ENCODE data around the gene DDX51.

The DDX51 gene, protein sequence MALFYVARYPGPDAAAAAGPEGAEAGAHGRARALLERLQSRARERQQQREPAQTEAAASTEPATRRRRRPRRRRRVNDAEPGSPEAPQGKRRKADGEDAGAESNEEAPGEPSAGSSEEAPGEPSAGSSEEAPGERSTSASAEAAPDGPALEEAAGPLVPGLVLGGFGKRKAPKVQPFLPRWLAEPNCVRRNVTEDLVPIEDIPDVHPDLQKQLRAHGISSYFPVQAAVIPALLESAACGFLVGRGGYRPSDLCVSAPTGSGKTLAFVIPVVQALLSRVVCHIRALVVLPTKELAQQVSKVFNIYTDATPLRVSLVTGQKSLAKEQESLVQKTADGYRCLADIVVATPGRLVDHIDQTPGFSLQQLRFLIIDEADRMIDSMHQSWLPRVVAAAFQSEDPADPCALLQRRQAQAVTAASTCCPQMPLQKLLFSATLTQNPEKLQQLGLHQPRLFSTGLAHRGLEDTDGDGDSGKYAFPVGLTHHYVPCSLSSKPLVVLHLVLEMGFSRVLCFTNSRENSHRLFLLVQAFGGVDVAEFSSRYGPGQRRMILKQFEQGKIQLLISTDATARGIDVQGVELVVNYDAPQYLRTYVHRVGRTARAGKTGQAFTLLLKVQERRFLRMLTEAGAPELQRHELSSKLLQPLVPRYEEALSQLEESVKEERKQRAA

DNA sequence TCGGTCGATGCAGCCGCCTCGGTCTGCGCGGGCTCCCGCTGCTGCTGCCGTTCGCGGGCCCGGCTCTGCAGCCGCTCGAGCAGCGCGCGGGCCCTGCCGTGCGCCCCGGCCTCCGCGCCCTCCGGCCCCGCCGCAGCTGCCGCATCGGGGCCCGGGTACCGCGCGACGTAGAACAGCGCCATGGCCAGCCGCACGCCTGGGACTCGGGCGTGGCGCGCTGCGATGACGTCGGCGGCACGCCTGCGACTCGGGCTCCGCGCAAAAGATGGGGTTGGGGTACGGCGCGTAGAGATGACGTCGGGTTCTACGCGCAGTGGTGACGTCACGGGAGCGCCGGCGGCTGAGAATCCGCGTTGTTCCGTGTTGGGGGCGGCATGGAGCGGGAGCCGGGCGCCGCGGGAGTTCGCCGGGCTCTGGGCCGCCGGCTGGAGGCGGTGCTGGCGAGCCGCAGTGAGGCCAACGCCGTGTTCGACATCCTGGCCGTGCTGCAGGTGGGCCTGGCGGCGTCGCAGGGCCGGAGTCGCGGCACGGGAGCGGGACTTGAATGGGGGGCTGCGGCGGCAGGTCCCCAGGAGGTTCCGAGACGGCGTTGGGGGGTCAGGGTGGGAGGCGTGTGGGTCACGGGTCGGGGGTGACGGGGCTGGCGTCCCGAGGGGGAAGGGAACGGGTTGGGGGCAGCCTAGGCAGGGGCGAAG, at the start of gene DDX51, which contains the start of gene NOC4L:
Gene DDX51 (minus strand): TSS at position 205 of the 695 bp plus-strand sequence. CDS start 23 bp downstream, at position 182.
Gene NOC4L (plus strand): TSS at position 343 of the 695 bp plus-strand sequence. CDS start 32 bp downstream, at position 375.
- DNase-seq, result peak; percentile 93

- no peak for DNase-seq
Measured at GRCh38 chr12:132191715-132192553, 47.8 kb upstream of the DDX51 start.

DNA sequence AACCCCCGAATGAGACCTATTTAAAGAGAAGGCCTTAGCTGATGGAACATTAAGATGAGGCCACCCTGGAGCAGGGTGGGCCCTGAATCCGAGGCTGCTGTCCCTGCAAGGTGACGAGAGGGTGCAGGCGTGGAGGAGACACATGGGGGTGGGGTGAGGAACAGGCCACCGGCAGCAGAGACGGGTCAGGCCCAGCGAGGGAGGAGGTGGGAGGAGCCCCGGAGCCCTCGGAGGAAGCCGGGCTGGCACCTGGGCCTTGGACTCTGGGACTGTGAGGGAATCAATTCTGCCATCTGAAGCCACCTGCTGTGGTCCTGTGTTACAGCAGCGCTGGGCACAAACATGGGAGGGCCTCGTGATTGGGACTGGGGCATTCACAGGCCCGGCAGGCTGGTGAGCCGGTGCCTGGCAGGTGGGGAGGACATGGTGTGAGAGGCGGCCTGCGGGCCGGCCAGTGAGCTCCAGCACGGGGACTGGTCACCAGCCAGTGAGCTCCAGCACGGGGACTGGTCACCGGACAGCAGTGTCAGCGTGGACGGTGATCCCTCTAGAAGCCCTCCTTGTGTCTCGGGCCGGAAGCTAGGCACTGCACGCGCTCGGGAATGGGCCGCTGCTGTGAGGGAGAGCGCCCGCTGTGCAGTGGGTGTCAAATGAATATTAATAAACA, 46.8 kb upstream of the DDX51 start:
- no peak for DNase-seq

- DNase-seq, result no peak
Measured at GRCh38 chr12:132190012-132190755, 46.1 kb upstream of the DDX51 start.

DNA sequence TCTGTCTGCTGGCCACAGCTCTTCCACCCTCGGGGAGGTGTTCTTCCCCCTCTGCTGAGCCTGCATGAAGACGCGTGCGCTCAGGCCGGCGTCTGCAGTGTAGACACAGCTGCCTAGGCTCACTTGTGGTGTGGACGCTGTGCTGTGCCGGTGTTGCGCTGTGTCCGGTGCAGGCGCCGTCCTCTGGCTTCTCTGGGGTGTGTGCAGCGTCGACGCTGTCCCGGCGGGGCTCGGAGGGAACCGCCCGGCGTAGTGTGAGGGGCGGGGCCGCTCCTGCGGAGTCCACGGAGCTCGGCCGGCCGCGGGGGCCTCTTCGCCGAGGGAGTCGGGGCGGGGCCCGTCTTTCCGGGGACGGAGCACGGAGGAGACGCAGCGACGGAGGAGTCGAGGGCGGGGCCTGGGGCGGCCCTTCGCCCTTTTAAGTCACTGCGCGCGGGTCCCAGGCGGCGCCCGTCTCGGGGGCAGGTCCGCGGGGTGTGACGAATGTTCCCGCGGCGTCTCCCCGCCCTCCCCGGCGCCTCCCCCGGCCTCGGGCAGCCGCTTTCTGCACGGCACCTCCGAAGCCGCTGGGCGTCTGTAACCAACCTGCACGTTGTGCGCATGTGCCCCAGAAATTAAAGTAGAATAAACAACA, 45.4 kb upstream of the DDX51 start:
- DNase-seq, result peak; percentile 96

- DNase-seq, result no peak
Measured at GRCh38 chr12:132188916-132189325, 44.8 kb upstream of the DDX51 start.

GRCh38 chr12:132188451-132188901, 44.4 kb upstream of the DDX51 start:
- DNase-seq, result no peak

DNA sequence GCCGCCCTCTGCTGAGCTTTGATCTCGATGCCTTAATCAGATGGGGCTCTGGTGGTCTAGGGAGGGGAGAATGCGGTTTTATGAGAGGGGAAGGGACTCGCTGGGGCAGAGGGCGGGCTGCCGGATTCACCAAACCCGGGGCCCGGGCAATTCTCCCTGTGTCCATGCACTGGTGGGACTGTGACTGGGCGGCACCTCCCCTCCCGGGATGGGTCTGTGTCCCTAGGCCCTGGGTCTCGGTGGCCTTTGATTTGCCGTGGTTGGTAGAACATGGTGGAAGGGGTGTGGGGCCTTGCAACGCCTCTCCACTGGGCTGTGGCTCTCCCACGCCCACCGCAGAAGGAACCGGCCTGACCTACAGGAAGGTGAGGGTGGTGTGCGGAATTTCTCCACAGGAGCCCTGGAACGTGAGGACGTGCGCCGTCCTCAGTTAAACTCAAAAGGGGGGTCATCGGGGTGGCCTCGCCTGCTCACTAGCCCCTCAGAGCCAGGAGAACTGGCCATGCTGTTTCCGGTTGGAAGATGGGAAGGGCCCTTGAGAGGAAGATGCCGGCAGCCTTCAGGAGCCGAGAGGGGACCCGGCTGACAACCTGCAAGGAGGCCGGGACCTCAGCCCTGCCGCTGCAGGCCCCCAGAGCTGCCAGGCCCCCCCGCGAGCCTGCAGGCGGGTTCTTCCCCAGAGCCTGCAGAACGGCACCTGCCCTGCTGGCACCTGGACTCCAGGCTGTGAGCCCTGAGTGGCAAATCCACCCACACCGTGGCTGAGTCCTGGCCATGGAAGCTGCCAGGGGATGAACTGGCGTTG, 43.7 kb upstream of the DDX51 start:
- no peak for DNase-seq

GRCh38 chr12:132186857-132187620, 42.9 kb upstream of the DDX51 start:
- peak; percentile 14 for DNase-seq

DNA sequence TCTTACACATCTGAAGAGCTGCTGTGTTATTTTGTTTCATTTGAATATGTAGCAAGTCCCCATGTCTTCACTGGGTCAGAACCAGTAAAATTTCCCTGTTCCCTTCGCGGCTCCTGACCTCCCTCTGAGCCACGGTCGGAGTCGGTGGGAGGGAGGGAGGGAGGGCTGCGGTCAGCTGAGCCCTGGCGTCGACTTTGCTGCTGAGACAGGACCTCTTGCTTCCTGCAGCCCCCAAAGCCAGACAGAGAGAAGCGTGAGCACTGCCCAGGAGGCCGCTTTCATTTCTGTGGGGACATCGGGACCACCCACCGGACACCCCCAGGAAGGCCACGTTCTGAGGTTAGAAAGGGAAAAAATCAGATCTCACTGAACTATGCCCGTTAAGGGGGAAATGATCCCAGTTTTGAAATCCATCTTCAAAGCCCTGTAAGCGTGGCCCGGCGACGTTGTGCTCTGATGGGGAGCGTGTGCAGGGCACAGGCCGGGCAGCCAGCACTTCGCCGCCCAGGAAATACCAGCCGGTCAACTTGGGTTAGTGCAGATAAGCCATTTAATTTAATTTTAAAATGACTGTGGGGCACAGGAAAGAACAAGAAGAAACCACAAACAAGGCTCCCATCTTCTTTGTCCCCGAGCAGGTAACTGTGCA, 42.2 kb upstream of the DDX51 start:
- no peak for DNase-seq

DNA sequence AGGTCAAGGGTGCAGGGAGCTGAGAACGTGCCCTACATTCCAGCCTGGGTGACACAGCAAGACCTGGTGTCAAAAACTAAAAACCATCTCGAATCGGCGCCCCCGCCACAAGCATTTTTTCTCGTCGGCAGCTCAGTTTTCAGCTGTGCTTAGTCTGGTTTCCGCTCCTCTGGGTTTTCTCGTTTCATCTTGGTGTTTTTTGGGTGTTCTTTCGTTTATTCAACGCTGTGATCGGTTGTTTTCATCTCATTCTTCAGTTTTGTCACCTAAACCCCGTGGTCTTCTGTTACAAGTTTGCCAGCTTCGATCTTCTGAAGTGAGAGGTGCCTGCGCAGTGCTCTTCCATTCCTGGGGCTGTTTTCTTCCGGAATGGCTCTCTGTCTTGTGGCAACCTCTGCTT, 41.6 kb upstream of the DDX51 start:
- DNase-seq, result peak; percentile 14

DNA sequence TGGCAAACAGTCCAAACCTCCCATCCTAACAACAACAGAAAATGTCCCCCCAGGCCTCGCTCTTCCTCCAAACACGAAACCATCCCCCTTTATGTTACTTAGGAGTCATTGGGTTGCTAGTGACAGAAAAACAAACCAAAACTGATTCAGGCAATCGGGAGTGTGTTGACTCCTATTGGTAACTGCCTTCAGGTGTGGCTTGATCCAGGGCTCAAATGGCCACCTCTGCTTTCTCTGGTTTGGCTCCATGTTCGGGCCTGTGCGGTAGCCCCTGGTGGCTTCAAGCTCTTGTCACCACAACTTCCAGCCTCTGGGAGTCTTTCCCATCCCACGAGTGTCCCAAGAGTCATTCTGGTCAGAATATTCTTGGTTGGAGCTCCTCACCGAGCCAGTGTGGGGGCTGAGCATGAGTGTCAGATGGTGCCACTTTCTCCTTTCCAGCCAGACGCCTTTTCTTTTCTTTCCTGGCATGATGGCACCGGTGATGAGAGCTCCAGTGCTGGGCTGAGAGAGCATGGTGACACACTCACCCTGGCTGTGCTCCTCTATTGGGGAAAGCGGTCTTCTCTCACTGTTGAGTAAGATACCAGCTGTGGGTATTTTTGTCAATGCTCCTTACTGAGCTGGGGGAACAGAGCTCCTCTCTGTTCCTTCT, 38.7 kb upstream of the DDX51 start:
- DNase-seq, result no peak

GRCh38 chr12:132182206-132182710, 38.1 kb upstream of the DDX51 start:
- DNase-seq, result no peak

DNA sequence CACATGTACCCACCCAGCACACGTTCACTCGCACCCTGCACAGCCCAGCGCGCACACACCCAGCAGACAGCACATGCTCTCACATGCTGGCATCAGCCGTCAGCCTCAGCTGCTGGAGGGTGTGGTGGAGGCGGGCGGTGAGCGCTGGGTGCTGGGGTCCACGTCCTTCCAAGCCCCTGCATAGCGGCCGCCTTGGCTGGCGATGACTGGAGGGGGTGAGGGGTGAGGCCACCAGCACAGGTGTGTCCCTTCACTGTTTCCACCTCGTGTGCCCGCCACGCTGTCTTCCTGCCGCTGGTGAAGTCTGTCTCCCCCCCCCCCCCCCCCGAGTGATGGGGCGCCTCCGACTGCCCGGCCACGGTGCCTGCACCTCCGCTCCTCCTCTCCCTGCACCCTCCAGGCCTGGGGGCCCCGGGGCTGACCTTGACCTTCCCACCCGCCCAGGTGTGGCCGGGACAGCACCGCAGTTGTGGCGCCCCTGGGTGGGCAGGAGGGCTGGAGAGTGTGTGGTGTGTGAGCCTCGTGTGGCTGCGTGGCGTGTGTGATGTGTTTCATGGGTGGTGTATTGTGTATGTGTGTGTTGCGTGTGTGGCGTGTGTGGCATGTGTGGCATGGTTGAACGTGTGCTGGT, 37.6 kb upstream of the DDX51 start:
- no peak for DNase-seq

DNA sequence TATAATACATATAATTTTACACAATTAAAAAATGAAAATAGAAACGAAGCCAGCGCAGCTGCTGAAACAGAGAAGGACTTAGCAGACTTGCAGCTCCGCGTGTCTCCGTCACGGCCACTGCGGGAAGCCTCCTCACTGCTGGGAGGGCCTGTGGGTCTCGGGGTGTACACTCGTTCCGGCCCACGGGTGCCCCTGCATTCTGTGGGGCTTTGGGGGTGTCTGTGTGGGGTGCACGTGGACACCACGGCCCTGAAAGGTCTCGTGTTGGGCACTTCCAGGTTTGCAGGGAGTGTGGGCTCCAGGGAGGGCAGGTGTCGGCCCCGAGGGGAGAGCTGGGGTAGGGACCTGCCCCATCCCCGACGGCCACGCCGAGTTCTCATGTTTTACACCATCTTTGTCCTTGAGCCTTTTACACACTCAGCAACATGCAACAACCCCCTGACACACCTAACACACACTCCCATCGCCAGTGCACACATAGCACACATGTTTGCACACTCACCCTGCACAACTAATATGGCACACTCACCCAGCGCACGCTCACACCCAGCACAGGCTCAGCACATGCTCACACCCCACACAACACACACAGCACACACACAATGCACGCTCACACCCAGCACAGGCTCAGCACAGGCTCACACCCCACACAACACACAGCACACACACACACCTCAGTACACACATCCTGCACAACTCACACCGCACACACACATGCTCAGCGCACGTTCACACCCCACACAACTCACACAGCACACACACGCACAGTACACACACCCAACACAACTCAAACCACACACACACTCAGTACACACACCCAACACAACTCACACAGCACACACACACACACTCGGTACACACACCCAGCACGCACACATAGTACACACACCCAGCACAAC, 36.8 kb upstream of the DDX51 start:
- no peak for DNase-seq

Data from activated effector memory CD4-positive, alpha-beta T cell treated with Interleukin-2 at 50 U/mL for 16 hours (primary cell).